CD14-positive monocyte (primary cell): Measurements from ENCODE around the gene PCDH11X. TPM values are rescaled to one million over a fixed set of nuclear protein-coding genes. Genes with fewer than 3 reads are reported as not detected.
"Not testable (repeated sequence)": the region's sequence is repeated elsewhere in the genome, so short reads cannot be mapped to it uniquely, and the experiment has no call there.

Experiments
- DNase-seq, 3 donors: peaks; one replicate each; pipeline ENCODE4 v3.0.0-alpha.2; 2011 to 2022
- H2AFZ ChIP-seq: 2 replicates; pipeline ENCODE4 v1.6.0; 2012; ENCODE audit warnings: mild to moderate bottlenecking, low read depth, low read length, inconsistent platforms; ENCODE audit not compliant: insufficient read depth, poor library complexity, severe bottlenecking
- H3K27ac ChIP-seq, 2 donors: 1 replicate in 1 of 2; 2 replicates in 1 of 2; pipeline ENCODE4 v1.5.1; 2012 to 2013; ENCODE audit warnings: low read length in 2 of 2, control low read depth in 1 of 2, inconsistent platforms in 1 of 2, low read depth in 1 of 2, mild to moderate bottlenecking in 1 of 2
- H3K27me3 ChIP-seq, 2 donors: one replicate each; pipeline versions ENCODE4 v1.6.0 to v1.6.1; 2011 to 2013; ENCODE audit warnings: low read length in 2 of 2; ENCODE audit not compliant: control insufficient read depth in 2 of 2, insufficient read depth in 2 of 2
- H3K36me3 ChIP-seq, 2 donors: replicated peaks in 1 of 2; 1 replicate in 1 of 2; 2 replicates in 1 of 2; pipeline versions ENCODE4 v1.5.1 to v1.6.1; 2012 to 2013; ENCODE audit warnings: low read length in 2 of 2, control low read depth in 1 of 2, inconsistent platforms in 1 of 2, mild to moderate bottlenecking in 1 of 2; ENCODE audit not compliant: insufficient read depth in 2 of 2, control insufficient read depth in 1 of 2
- H3K4me1 ChIP-seq, 2 donors: 1 replicate in 1 of 2; 2 replicates in 1 of 2; pipeline versions ENCODE4 v1.5.1 to v1.6.1; 2012 to 2013; ENCODE audit warnings: low read length in 2 of 2, control low read depth in 1 of 2, inconsistent platforms in 1 of 2, mild to moderate bottlenecking in 1 of 2, moderate library complexity in 1 of 2; ENCODE audit not compliant: insufficient read depth in 2 of 2, control insufficient read depth in 1 of 2
- H3K4me2 ChIP-seq: replicated peaks from 2 replicates; pipeline ENCODE3; 2012; ENCODE audit warnings: low read length, moderate library complexity, mild to moderate bottlenecking; ENCODE audit not compliant: poor library complexity, severe bottlenecking; ENCODE audit errors: extremely low read depth
- H3K4me3 ChIP-seq, 3 experiments: fragments of 200-600 bp in 1 of 3; sonication (generic) in 1 of 3; replicated peaks in 1 of 3; 1 replicate in 2 of 3; 2 replicates in 1 of 3; pipeline ENCODE4 v1.5.1; 2011 to 2013; ENCODE audit warnings: low read length in 3 of 3, mild to moderate bottlenecking in 3 of 3, control low read depth in 2 of 3, low read depth in 2 of 3, inconsistent platforms in 1 of 3, moderate library complexity in 1 of 3
- H3K79me2 ChIP-seq: 2 replicates; pipeline ENCODE4 v1.6.0; 2012; ENCODE audit warnings: mild to moderate bottlenecking, control low read depth, inconsistent platforms, low read length, moderate library complexity; ENCODE audit not compliant: insufficient read depth
- H3K9ac ChIP-seq: 2 replicates; pipeline ENCODE4 v1.6.0; 2017; ENCODE audit warnings: low read length, mild to moderate bottlenecking; ENCODE audit not compliant: insufficient read depth, poor library complexity, severe bottlenecking
- H3K9me3 ChIP-seq, 2 donors: replicated peaks in 1 of 2; 1 replicate in 1 of 2; 2 replicates in 1 of 2; pipeline versions ENCODE4 v1.5.1 to v1.6.1; 2012 to 2013; ENCODE audit warnings: low read length in 2 of 2, control low read depth in 1 of 2; ENCODE audit not compliant: control insufficient read depth in 1 of 2, insufficient read depth in 1 of 2
- H4K20me1 ChIP-seq: 2 replicates; pipeline ENCODE4 v1.6.0; 2012; ENCODE audit warnings: mild to moderate bottlenecking, low read length, control low read depth, moderate library complexity; ENCODE audit not compliant: insufficient read depth
- H3K27ac Mint-ChIP-seq, 7 donors: one replicate each; pipeline ENCODE4 v1.8.0; 2020; ENCODE audit warnings: mild to moderate bottlenecking in 7 of 7, mixed read lengths in 7 of 7, moderate library complexity in 6 of 7, inconsistent platforms in 2 of 7
- H3K27me3 Mint-ChIP-seq, 3 donors: one replicate each; pipeline ENCODE4 v1.8.0; 2021 to 2022; ENCODE audit warnings: low read depth in 3 of 3, mild to moderate bottlenecking in 3 of 3, mixed read lengths in 3 of 3, moderate library complexity in 3 of 3, inconsistent platforms in 1 of 3
- H3K36me3 Mint-ChIP-seq, 2 donors: one replicate each; pipeline ENCODE4 v1.8.0; 2020; ENCODE audit warnings: mixed read lengths in 2 of 2, inconsistent platforms in 1 of 2, mild to moderate bottlenecking in 1 of 2
- H3K4me1 Mint-ChIP-seq: one replicate; pipeline ENCODE4 v1.8.0; 2020; ENCODE audit warnings: mild to moderate bottlenecking, mixed read lengths
- H3K4me3 Mint-ChIP-seq, 2 donors: one replicate each; pipeline ENCODE4 v1.8.0; 2020; ENCODE audit warnings: mild to moderate bottlenecking in 2 of 2, mixed read lengths in 2 of 2, moderate library complexity in 1 of 2
- H3K9me3 Mint-ChIP-seq, 7 donors: one replicate each; pipeline ENCODE4 v1.8.0; 2020 to 2022; ENCODE audit warnings: mixed read lengths in 7 of 7, mild to moderate bottlenecking in 6 of 7, moderate library complexity in 6 of 7, inconsistent platforms in 2 of 7
- WGBS: methylation state at CpG from one replicate; pipeline ENCODE4 v1.1.5; 2013; ENCODE audit warnings: missing lambda C conversion rate; ENCODE audit not compliant: insufficient coverage; 5-methylcytosine and 5-hydroxymethylcytosine counted together
- intact Hi-C, 2 donors: fragments of 100-400 bp; cut with micrococcal nuclease; formaldehyde crosslinking; loops; one replicate each; pipeline versions ENCODE4 v1.15.0 to v1.15.1; 2023
- polyA minus RNA-seq: library from RNA; depleted of rRNA, polyadenylated mRNA; stranded (reverse); fragments of >200 nt; gene quantifications from 2 replicates; pipeline ENCODE4 v1.2.3, GENCODE V29; 2012
- polyA plus RNA-seq, 3 donors: library from polyadenylated mRNA; depleted of rRNA in 1 of 3; unstranded in 2 of 3; stranded (reverse) in 1 of 3; fragments of 300-500 nt in 2 of 3; fragments of >200 nt in 1 of 3; fragmentation: Illumina TruSeq in 2 of 3; gene quantifications; 1 replicate in 2 of 3; 2 replicates in 1 of 3; pipeline ENCODE4 v1.2.3, GENCODE V29; 2012 to 2021
- total RNA-seq, 12 experiments: library from RNA in 1 of 12; stranded (reverse) in 1 of 12; fragments of 120-200 nt in 1 of 12; gene quantifications; one replicate each; pipeline ENCODE4 v1.2.4 and lab custom pipeline; 2013 to 2026; ENCODE audit warnings: mixed read lengths in 6 of 12, inconsistent platforms in 1 of 12

The PCDH11X gene, protein sequence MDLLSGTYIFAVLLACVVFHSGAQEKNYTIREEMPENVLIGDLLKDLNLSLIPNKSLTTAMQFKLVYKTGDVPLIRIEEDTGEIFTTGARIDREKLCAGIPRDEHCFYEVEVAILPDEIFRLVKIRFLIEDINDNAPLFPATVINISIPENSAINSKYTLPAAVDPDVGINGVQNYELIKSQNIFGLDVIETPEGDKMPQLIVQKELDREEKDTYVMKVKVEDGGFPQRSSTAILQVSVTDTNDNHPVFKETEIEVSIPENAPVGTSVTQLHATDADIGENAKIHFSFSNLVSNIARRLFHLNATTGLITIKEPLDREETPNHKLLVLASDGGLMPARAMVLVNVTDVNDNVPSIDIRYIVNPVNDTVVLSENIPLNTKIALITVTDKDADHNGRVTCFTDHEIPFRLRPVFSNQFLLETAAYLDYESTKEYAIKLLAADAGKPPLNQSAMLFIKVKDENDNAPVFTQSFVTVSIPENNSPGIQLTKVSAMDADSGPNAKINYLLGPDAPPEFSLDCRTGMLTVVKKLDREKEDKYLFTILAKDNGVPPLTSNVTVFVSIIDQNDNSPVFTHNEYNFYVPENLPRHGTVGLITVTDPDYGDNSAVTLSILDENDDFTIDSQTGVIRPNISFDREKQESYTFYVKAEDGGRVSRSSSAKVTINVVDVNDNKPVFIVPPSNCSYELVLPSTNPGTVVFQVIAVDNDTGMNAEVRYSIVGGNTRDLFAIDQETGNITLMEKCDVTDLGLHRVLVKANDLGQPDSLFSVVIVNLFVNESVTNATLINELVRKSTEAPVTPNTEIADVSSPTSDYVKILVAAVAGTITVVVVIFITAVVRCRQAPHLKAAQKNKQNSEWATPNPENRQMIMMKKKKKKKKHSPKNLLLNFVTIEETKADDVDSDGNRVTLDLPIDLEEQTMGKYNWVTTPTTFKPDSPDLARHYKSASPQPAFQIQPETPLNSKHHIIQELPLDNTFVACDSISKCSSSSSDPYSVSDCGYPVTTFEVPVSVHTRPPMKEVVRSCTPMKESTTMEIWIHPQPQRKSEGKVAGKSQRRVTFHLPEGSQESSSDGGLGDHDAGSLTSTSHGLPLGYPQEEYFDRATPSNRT (N-terminal part only)
- total RNA-seq (2013) = not detected
- not detected for polyA plus RNA-seq
- under 0.01 TPM in 1 of 2 replicates, not detected in the other for polyA minus RNA-seq
- 0 to 0.96 (median 0.03) reads per million in 11 experiments for total RNA-seq (lab: John Stamatoyannopoulos, UW)

DNA sequence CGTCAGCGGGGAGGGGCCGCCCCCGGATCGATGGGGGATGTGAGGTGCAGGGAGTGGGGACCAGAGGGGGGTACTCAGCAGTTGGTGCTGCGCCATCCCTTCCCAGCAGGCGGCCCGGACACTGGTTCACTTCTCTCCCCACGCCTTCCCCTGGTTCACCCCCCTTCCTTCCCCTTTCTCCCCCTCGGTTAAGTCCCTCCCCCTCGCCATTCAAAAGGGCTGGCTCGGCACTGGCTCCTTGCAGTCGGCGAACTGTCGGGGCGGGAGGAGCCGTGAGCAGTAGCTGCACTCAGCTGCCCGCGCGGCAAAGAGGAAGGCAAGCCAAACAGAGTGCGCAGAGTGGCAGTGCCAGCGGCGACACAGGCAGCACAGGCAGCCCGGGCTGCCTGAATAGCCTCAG lies at the start of gene PCDH11X:
TSS of gene PCDH11X (plus strand) at position 241 of the 400 bp plus-strand sequence. CDS start 56,130 bp downstream, outside the sequence.
- intact Hi-C loops, H3K4me1 Mint-ChIP-seq, H3K9me3 ChIP-seq, H3K36me3 Mint-ChIP-seq, H4K20me1 ChIP-seq, DNase-seq, H3K9ac ChIP-seq, H3K4me3 ChIP-seq, H3K36me3 ChIP-seq, H3K4me2 ChIP-seq, H2AFZ ChIP-seq, H3K9me3 Mint-ChIP-seq, H3K27ac ChIP-seq, H3K79me2 ChIP-seq, H3K27ac Mint-ChIP-seq, H3K4me1 ChIP-seq, H3K4me3 Mint-ChIP-seq: not testable (repeated sequence)
- H3K27me3 Mint-ChIP-seq = peaks cover 12 to 41% (median 39%) of the 10 kb centered on the region in 3 donors
- no CpG with 5 or more reads among the region's 24 CpGs for WGBS
- peaks cover 12 to 14% of the 10 kb centered on the region in 2 donors for H3K27me3 ChIP-seq

DNA sequence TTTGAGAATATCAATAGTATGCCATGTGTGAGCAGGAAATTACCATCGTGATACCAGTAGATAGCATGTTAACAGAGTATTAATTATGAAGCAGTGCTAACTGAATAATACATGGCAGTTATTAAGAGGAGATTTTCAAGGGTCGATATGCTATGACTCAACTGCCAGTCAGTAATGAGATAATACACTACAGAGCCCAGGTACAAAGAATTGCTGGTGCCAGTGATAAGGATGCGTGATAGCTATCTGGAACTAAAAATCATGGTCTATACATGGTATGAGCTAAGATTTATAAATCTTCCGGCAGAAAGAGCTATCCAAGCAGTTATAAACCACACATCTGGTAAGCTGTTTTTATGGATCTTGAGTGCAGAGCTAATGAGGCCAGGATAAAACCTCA lies 31.7 kb upstream of the PCDH11X start:
- H3K9me3 Mint-ChIP-seq, H3K4me3 Mint-ChIP-seq, DNase-seq, H3K27ac ChIP-seq, H3K27me3 Mint-ChIP-seq, H3K27me3 ChIP-seq, H3K36me3 Mint-ChIP-seq, H3K36me3 ChIP-seq, H3K27ac Mint-ChIP-seq, H3K4me2 ChIP-seq, H3K4me3 ChIP-seq, H3K4me1 ChIP-seq, H3K9ac ChIP-seq, intact Hi-C loops, H4K20me1 ChIP-seq, H2AFZ ChIP-seq, H3K79me2 ChIP-seq, H3K4me1 Mint-ChIP-seq, H3K9me3 ChIP-seq: not testable (repeated sequence)
- WGBS = no CpG with 5 or more reads among the region's 4 CpGs

DNA sequence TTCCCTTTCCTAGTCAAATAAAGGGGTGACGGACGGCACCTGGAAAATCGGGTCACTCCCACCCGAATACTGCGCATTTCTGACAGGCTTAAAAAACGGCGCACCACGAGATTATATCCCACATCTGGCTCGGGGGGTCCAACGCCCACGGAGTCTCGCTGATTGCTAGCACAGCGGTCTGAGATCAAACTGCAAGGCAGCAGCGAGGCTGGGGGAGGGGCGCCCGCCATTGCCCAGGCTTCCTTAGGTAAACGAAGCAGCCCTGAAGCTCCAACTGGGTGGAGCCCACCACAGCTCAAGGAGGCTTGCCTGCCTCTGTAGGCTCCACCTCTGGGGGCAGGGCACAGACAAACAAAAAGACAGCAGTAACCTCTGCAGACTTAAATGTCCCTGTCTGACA lies 26.2 kb upstream of the PCDH11X start:
- H3K27ac ChIP-seq, H3K9me3 ChIP-seq, H2AFZ ChIP-seq, H3K4me1 Mint-ChIP-seq, DNase-seq, H3K9me3 Mint-ChIP-seq, H4K20me1 ChIP-seq, H3K27me3 Mint-ChIP-seq, H3K27me3 ChIP-seq, H3K36me3 Mint-ChIP-seq, intact Hi-C loops, H3K36me3 ChIP-seq, H3K4me1 ChIP-seq, H3K4me3 Mint-ChIP-seq, H3K4me3 ChIP-seq, H3K4me2 ChIP-seq, H3K9ac ChIP-seq, H3K79me2 ChIP-seq: not testable (repeated sequence)
- 91% methylated on average over 13 of the region's 17 CpGs for WGBS
- H3K27ac Mint-ChIP-seq = peak overlapping the region in 1 of 7 donors; percentile 35
